Nucleus accumbens (tissue), 56 donors: ENCODE measurements around the gene PROSER2.

Experiments used
- DNase-seq, 56 donors: peaks; one replicate each; lab custom pipeline; 2025; lab: John Stamatoyannopoulos, UW

PROSER2 gene

GRCh38 chr10:11861811-11862428 lies 38.8 kb downstream of the PROSER2 start:
- DNase-seq = no peak

- no peak for DNase-seq
Measured at GRCh38 chr10:11863353-11864109, 40.4 kb downstream of the PROSER2 start.

- DNase-seq = no peak
Measured at GRCh38 chr10:11864727-11865126, 41.6 kb downstream of the PROSER2 start.

- DNase-seq = no peak
Measured at GRCh38 chr10:11865561-11865960, 42.4 kb downstream of the PROSER2 start.

- no peak for DNase-seq
Measured at GRCh38 chr10:11866199-11866925, 43.2 kb downstream of the PROSER2 start.

- no peak for DNase-seq
Measured at GRCh38 chr10:11869219-11869618, 46.1 kb downstream of the PROSER2 start.

GRCh38 chr10:11869743-11870460 lies 46.7 kb downstream of the PROSER2 start:
- peak in 1 of 56 donors; percentile 38 for DNase-seq

GRCh38 chr10:11870461-11870780 lies 47.3 kb downstream of the PROSER2 start:
- DNase-seq = no peak

- DNase-seq = no peak
Measured at GRCh38 chr10:11870900-11871400, 47.8 kb downstream of the PROSER2 start.

GRCh38 chr10:11871466-11871865 lies 48.3 kb downstream of the PROSER2 start:
- DNase-seq = no peak

- peak in 35 of 56 donors; percentile 5 to 67 (median 35) for DNase-seq
Measured at GRCh38 chr10:11874568-11875493, 51.7 kb downstream of the PROSER2 start.

GRCh38 chr10:11875494-11876281 lies 52.5 kb downstream of the PROSER2 start:
- no peak for DNase-seq

GRCh38 chr10:11876324-11876723 lies 53.2 kb downstream of the PROSER2 start:
- no peak for DNase-seq

GRCh38 chr10:11876805-11877590 lies 53.8 kb downstream of the PROSER2 start:
- no peak for DNase-seq

GRCh38 chr10:11877591-11877905 lies 54.4 kb downstream of the PROSER2 start:
- no peak for DNase-seq

GRCh38 chr10:11878776-11879175 lies 55.6 kb downstream of the PROSER2 start:
- no peak for DNase-seq

- DNase-seq = no peak
Measured at GRCh38 chr10:11879387-11880094, 56.4 kb downstream of the PROSER2 start.
